ENCODE data around the gene SOS2.

The SOS2 gene

GRCh38 chr14:50116181-50116956 lies 115.0 kb downstream of the SOS2 start, which contains the start of gene VCPKMT:
VCPKMT (minus strand) TSS chr14:50116572; CDS start chr14:50116552, 20 bp downstream.
- DNase-seq (ENCODE audit: low spot score), result peak; percentile 96

GRCh38 chr14:50113381-50114035 lies 117.9 kb downstream of the SOS2 start:
- DNase-seq (ENCODE audit: low spot score), result no peak

- peak; percentile 23 for DNase-seq (ENCODE audit: low spot score)
These were observed 120.9 kb downstream of the SOS2 start for GRCh38 chr14:50110323-50111037.

GRCh38 chr14:50109342-50109741 lies 122.0 kb downstream of the SOS2 start:
- DNase-seq (ENCODE audit: low spot score), result no peak

GRCh38 chr14:50107850-50108249 lies 123.5 kb downstream of the SOS2 start:
- no peak for DNase-seq (ENCODE audit: low spot score)

GRCh38 chr14:50106178-50106577 lies 125.2 kb downstream of the SOS2 start:
- DNase-seq (ENCODE audit: low spot score), result no peak

GRCh38 chr14:50103558-50103957 lies 127.8 kb downstream of the SOS2 start:
- DNase-seq (ENCODE audit: low spot score), result no peak

GRCh38 chr14:50101417-50101816 lies 130.0 kb downstream of the SOS2 start:
- DNase-seq (ENCODE audit: low spot score), result no peak

GRCh38 chr14:50100805-50101204 lies 130.6 kb downstream of the SOS2 start:
- DNase-seq (ENCODE audit: low spot score), result no peak

- DNase-seq (ENCODE audit: low spot score), result no peak
These were observed 132.0 kb downstream of the SOS2 start for GRCh38 chr14:50099335-50099734.

- DNase-seq (ENCODE audit: low spot score), result peak; percentile 63
These were observed 135.5 kb downstream of the SOS2 start for GRCh38 chr14:50095895-50096294.

- DNase-seq (ENCODE audit: low spot score), result no peak
These were observed 137.2 kb downstream of the SOS2 start for GRCh38 chr14:50094056-50094755.

GRCh38 chr14:50093496-50093895 lies 137.9 kb downstream of the SOS2 start:
- DNase-seq (ENCODE audit: low spot score), result no peak

- no peak for DNase-seq (ENCODE audit: low spot score)
These were observed 139.3 kb downstream of the SOS2 start for GRCh38 chr14:50092006-50092555.

GRCh38 chr14:50091240-50091913 lies 140.0 kb downstream of the SOS2 start:
- DNase-seq (ENCODE audit: low spot score), result no peak

- no peak for DNase-seq (ENCODE audit: low spot score)
These were observed 142.2 kb downstream of the SOS2 start for GRCh38 chr14:50089208-50089607.

GRCh38 chr14:50088731-50089130 lies 142.6 kb downstream of the SOS2 start:
- DNase-seq (ENCODE audit: low spot score), result no peak

GRCh38 chr14:50088117-50088515 lies 143.3 kb downstream of the SOS2 start:
- no peak for DNase-seq (ENCODE audit: low spot score)

- peak; percentile 55 for DNase-seq (ENCODE audit: low spot score)
These were observed 143.8 kb downstream of the SOS2 start for GRCh38 chr14:50087341-50088116.

- no peak for DNase-seq (ENCODE audit: low spot score)
These were observed 145.1 kb downstream of the SOS2 start for GRCh38 chr14:50086321-50086711.
